DMS53 treated with DMSO at 0.1 percent for 48 hours (cell line): ENCODE measurements around the gene HOMER1.
"Not testable (repeated sequence)": the region's sequence is repeated elsewhere in the genome, so short reads cannot be mapped to it uniquely, and the experiment has no call there.

Source experiments
- DNase-seq: peaks from one replicate; lab custom pipeline; 2025; ENCODE audit not compliant: unreplicated experiment; lab: John Stamatoyannopoulos, UW

The HOMER1 gene

DNA sequence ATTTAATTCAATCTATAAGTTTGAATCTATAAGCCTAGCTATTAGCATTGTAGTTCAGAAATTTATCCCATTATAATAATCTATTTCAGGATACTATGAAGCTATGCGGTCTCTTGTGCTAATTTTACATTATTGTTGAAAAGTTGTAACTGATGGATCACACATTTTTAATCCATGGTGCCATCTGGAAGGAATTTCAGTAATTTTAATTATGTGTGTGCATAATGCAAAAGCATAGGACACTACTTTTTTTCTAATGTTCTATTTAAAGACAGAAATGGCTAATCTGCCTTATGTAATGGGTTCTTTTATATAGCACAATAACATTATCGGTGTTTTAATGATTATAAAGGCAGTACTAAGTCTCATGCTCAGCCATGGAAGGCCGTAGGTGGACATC is 90.6 kb downstream of the HOMER1 start:
- DNase-seq = no peak

DNA sequence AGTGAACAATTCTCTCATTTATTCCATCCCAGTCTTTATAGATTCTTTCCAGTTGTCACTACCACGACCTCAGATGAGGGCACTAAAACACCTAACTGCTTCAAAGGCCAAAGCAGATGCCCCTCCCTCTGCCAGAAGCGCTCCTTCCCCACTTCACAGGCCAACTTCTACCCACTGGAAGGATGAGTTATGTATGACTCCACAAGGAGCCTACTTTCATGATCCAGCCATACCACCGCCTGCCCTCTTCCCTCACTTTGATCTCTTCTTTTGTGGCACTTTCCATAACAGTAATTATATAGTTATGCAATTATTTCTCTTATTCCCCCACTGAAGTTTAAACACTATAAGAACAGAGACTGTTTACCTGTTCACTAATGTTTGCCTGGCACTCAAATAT is 93.7 kb downstream of the HOMER1 start:
- no peak for DNase-seq

DNA sequence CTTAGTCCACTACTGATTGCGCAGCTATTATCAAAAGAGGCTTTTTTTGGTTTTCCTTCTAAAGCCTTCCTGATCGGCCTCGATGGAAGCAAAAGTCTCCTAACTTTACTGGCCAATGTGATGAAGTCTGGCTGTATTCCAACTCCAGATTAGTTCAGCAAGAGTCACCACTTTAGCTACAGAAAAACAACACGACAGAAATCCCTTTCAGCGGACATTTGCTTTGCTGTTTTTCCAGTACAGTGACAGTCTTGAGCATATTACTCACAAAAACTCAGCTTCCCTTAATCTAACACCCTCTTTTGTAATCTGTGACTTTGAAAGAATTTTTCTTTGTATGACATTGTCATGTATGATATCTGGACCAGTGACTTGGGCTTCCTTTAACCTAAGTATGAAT is 95.7 kb downstream of the HOMER1 start:
- no peak for DNase-seq

DNA sequence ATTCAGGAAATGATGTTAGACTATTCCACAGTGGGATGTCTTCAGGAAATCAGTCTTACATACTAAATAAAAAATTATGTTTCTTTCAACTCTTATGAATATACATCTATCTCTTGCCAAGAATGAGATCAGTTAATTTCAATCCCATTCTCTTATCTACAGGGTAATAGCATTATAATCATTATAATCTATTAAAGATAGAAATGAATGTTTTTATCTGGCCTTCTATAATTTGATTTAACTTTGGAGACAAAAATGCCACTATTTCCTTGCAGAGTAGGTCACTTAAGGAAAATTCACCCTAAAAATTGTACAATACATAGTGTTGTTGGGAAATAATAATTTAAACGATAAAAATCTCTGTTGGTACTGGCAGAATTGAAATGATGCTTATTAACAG is 96.4 kb downstream of the HOMER1 start:
- DNase-seq = no peak

DNA sequence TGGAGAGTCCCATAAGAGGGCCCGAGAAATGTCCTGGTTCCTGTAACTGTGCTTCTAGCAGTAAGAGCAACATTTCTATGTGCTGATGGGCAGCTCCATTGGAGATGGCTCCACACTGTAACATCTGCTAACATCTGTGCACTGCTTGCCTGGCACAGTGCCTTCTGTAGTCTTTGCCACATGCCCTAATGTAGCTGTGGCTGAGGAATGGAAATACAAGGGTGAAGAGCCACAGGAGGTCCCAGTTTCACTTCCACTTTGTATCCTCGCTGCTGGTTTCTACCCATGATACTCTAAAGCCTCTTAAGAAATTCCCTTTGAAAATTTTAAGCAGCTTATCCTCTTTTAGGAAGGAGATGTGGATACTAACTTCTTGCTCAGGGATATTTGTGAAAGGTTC is 97.4 kb downstream of the HOMER1 start:
- no peak for DNase-seq

DNA sequence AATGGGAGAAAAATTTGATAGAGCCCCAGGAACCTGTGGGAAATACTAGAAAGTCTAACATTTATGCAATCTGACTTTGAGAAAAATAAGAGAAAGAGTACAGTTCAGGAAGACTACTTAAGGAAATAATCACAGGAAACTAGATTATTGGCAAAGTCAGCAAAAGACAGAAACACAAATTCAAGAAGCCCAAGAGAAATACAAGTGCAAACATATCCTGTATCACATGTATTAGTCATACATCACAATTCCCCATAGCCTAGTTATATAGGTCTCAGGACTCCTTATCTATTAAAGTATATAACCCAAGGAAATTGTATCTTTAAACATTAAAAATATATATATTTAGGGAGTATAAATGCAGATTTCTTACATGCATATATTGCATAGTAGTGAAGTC is 100.8 kb downstream of the HOMER1 start:
- no peak for DNase-seq

DNA sequence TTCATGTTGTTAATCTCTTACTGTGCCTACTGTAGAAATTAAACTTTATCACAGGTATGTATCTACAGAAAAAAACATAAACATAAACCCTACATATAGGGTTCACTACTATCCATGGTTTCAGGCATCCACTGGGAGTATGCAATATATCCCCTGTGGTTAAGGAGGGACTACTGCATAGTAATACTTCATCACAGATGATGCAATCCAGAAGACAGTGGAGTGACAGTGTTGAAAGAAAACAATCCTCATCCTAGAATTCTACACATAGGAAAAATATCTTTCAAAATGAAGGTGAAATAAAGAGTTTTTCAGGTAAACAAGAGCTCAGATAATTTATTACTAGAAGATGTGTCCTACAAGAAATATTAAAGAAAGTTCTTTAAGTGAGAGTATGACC is 105.9 kb downstream of the HOMER1 start:
- no peak for DNase-seq

DNA sequence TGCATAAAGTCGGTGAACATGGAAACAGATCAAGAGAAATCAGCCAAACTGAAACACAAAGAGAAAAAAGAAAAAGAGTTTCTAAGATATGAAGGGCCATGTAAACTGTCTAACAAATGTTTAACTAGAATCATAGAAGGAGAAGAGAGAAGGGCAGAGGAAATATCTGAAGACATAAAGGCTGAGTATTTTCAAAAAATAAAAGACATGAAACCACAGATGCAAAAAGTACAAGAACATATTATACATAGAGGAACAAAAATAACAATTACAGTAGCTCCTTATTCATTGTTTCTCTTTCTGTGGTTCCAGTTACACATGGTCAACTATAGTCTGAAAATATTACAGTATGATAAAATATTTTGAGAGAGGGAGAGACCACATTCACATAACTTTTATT is 106.3 kb downstream of the HOMER1 start:
- no peak for DNase-seq

DNA sequence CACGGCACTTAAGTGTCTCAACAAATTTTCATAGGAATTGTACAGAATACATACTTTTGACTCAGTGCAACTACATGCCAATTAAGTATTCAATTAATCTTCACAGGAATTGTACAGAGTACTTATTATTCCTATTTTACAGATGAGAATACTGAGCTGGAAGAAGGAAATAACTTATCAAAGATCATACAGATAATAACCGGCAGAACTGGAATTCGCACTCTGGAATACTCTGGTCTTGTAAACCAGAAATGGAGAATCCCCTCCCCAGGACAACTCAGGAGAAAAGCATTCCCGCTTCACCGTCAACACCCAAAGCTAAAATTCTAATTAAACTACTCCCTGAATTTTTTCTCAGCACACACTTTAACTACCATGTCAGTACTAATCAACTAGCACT is 112.7 kb downstream of the HOMER1 start:
- no peak for DNase-seq

DNA sequence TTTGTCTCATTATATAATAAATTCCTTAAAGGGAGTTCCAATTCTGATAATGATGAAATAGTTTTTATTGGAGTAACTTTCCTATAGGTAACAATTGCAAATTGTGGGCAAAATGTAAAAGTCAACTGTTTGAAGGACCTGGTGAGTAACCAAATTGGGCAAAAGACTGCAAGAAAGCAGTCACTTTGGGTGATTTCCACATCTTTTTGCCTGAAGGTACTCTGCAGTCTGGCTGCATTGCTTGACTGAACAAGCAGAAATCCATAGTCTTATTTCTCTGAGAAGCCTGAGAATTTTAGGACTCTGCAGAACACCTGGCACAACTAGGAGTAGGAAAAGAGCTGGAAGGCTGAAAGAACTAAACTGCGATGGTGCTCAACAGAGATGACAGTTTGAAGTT is 114.9 kb downstream of the HOMER1 start:
- no peak for DNase-seq

DNA sequence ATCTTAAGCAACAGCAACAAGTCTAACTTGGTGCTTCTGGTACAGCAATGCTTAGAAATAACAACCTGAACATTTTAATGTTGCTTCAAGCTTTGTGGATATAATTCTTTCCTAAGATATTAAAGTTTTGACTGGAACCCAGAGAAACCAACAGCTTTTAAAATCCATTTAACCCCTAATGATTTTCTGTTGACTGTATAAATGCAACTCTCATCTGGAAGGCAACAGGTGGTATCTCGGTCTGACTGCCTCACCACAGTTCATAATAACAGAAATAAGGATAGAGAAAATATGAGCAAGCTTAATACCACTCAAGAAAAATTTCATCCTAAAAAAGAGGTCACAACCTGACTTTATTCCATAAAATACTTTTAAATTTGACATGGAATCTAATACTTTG is 116.9 kb downstream of the HOMER1 start:
- DNase-seq = no peak

DNA sequence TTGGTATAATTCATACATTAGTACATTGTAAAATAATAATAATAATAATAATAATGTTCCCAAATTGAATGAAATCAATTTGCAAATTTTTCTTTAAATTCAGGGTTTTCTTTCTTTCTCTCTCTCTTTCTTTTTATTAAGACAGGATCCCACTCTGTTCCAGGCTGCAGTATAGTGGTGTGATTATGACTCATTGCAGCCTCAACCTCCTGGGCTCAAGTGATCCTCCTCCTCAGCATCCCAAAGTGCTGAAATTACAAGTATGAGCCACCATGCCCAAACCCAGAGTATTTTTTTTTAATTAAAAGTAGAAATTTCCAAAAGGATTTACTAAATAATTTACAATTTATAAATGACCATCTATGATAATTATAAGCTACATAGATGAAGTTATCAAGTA is 117.7 kb downstream of the HOMER1 start:
- no peak for DNase-seq

DNA sequence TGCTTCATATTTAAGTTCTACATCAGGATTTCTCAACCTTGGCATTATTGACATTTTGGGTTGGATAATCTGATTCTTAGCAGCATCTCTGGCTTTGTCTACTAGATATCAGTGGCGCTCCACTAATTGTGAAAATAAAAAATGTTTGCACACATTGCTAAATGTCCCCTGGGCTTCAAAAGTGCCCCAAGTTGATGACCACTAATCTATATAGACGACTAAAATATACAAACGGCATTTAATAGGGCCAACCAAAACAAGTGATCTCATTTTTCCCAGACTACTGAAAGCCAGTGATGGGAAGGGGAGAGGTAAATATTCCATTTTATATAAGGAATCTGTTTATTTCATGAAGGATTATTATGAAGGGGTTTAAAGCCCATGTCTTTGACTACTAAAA is 118.6 kb downstream of the HOMER1 start:
- DNase-seq = no peak

DNA sequence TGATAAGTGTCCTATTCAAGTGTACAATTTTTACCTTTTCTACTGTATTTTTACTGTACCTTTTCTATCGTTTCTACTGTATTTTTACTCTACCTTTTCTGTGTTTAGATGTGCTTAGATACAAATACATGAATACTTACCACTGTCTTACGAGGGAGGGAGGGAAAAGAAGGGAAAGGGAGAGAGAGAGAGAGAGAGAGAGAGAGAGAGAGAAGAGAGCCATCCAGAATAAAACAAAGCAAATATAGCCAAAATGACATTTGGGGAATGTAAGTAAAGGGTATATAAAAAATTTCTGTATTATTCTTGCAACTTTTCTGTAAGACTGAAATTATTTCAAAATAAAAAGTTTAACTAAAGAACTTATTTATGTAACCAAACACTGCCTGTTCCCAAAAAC is 121.2 kb downstream of the HOMER1 start:
- DNase-seq = no peak

DNA sequence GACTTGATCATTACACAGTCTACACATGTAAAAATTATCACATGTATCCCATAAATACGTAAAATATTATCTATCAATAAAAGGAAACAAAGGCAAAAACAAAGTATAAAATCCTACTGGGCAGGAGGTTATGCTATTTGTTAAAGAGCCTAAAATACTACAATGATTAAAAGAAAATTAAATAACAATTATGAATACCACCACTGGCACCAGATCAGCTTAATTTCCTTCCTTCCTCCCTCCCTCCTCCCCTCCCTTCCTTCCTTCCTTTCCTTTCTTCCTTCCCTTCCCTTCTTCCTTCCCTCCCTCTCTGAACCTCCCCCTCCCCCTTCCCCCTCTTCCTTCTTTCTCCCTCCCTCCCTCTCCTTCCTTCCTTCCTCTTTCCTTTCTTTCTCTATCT is 127.3 kb downstream of the HOMER1 start:
- no peak for DNase-seq

DNA sequence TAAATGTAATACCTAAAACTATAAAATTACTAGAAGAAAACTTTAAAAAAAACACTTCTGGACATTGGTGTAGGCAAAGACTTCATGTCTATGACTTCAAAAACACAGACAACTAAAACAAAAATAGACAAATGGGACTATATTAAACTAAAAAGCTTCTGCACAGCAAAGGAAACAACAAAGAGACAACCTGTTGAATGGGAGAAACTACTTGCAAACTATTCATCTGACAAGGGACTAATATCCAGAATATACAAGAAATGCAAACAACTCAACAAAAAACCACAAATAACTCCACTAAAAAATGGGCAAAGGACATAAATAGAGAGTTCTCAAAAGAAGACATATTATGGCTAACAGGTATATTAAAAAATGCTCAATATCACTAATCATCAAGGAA is 128.8 kb downstream of the HOMER1 start:
- DNase-seq = not testable (repeated sequence)

DNA sequence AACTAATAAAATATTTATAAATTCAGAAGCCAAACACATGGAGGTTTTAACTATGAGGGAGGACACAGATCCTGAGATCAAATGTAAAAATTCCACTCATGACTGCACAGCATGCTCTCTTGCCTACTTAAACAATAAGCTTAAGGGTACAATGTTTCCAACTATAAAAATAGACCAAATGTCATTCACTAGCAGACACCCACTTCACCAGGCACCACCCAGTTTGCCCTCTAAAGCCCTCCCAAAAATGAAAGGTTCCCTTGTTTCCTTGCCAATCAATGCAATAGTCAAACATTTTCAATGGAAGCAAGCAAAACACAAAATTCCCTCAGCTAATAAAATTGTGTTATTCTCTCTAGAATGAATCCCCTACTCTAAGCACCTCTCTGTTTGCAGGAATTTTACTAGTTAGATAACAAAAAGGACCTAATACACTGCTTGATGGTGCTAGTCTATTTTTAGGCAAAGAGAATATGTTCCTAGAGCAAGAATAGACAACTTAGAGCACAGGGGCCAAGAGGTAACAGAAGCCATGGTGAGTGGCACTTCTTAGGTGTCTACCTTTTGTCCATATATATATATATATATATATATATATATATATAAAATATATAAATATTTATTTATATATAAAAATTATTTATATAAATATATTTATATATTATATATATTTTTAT is 135.3 kb downstream of the HOMER1 start:
- no peak for DNase-seq

DNA sequence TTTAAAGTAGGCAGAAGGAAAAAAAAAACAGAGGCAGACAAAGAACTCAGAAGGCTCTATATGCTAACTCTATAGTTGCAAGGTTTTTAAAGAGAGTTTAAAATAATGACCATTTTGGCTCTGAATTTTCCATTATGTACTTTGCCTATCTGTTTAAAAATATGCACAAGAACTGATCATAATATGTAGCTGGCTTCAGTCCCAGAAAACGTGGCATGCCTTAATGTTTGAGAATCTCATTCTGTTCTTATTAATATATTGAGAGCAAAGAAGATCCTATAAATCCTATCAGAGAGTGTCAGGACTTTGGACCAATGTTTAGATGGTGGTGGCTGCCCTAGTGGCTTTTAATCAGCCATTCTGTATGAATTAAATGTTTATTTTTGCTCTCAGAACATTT is 156.5 kb downstream of the HOMER1 start:
- DNase-seq = no peak

DNA sequence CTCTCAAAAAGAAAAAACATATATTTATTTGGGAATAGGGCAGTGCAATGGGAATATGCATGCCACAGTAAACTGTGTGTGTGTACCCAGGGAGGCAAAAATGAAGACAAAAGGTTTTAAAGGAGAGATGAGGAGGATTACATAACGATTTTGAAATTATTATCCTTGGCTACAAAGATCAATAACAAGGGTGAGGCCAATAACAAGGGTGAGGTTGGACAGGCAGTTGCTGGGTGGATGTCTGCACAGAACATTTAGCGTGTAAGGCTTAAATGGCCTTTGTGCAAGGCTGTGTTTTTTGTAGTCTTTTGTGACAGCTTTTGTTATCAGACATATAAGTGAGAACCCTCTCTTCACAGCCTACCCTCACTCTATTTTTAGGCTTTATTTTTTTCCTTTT is 164.1 kb downstream of the HOMER1 start:
- no peak for DNase-seq

DNA sequence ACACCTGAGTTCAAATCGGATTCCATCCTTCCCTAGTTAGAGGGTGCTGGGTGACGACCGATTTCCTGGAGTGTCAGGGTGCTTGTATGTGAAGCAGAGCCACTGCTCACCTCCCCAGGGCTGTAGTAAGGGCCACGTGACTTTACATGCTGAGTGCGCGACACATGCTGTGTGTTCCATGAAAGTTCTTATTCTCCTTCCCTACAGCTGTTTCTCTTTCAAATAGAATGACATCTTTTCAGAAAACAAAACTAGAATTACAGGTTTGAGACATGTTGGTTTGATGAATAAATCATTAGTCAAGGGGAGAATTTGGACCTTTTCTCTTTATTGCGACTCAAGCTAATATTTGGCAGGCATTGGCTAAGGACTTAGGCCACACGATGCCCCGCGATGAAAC is 164.9 kb downstream of the HOMER1 start:
- no peak for DNase-seq

DNA sequence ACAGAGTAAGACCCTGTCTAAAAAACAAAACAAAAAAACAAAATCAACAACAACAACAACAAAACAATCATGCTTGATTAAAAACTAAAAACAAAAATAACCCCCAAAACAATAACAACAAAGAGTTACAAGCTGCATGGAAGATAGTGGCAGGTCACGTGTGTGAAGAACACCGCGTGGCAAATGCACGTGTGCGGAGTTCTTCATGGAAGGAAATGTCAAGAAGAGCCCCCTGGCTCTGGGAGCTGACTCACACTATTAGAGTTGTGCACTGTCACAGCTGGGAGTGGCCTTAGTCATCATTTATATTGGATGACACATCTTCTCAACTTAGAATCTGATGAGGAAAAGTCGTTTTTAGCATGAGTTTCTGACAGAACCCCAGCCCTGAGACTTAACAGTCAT is 167.5 kb downstream of the HOMER1 start:
- peak; percentile 3 for DNase-seq

DNA sequence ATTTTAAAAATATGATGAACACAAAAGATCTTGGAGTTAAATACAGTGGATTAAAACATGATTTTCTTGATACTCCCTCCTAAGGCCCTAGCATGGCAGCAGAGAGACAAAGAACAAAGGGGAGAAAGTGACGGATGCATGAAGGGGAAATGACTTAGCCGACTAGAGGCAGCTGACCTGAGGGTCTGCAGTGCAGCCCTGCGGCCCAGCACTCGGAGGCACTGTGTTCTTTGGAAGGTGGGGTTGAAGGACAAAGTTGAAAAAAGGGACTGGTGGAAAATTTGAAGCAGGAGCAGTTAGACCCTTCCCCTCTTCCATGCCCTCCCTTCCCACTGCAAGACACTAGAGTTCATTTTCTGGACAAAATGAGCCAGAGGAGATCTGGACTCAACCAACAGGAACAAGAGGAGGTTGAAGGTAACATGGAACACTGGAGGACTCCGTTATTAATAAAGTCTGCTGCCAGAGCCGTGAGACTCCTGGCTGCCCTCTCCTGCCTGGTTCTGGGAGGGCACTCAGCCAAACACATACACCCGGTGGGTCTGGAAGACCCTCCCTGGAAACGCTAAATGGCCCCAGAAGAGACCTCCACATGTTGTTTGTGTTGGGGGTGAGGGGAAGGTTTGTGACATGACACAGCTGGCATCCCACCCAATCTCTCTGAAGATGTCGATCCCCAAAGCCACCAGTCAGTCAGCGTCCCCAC is 179.9 kb downstream of the HOMER1 start:
- DNase-seq = no peak

DNA sequence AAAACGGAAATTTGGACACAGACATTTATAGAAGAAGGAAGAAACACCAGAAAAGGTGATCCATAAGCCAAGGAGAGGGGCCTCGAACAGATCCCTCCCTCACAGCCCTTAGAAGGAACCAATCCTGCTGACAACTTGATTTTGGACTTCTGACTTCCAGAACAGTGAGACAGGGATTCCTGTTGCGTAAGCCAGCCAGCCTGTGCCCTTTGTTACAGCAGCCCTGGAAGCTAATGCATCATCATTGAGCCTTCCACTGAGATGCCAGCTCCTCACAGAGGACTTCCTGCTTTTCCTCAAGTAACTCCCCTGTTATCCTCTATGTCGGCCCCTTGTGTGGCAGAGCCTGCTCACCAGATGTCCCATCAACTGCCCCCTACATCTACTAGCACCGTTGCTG is 183.9 kb downstream of the HOMER1 start:
- DNase-seq = no peak
